ENCODE measurements around the gene PDE6A. TPM values are rescaled to one million over a fixed set of nuclear protein-coding genes. Genes with fewer than 3 reads are reported as not detected.
A peak's percentile ranks its signal among the peaks of the same experiment; 100 is the strongest.

PDE6A gene
- total RNA-seq, 1 donor from 2014 or later = 0.07 TPM

GRCh38 chr5:149853331-149853648 lies 91.3 kb downstream of the PDE6A start:
- Mint-ChIP-seq H3K4me3 (ENCODE audit: low read depth) (no peak overlapping the region), H3K9me3 (ENCODE audit: low read depth) (no peaks in the 10 kb centered on the region)
- DNase-seq (ENCODE audit: low spot score, unreplicated experiment) = no peak

GRCh38 chr5:149852641-149853330 lies 91.8 kb downstream of the PDE6A start:
- TF ChIP-seq, protein P1, sequence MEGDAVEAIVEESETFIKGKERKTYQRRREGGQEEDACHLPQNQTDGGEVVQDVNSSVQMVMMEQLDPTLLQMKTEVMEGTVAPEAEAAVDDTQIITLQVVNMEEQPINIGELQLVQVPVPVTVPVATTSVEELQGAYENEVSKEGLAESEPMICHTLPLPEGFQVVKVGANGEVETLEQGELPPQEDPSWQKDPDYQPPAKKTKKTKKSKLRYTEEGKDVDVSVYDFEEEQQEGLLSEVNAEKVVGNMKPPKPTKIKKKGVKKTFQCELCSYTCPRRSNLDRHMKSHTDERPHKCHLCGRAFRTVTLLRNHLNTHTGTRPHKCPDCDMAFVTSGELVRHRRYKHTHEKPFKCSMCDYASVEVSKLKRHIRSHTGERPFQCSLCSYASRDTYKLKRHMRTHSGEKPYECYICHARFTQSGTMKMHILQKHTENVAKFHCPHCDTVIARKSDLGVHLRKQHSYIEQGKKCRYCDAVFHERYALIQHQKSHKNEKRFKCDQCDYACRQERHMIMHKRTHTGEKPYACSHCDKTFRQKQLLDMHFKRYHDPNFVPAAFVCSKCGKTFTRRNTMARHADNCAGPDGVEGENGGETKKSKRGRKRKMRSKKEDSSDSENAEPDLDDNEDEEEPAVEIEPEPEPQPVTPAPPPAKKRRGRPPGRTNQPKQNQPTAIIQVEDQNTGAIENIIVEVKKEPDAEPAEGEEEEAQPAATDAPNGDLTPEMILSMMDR (IDR thresholded peaks at IDR 0.05; ENCODE audit: unreplicated experiment) = peak; percentile 91
- DNase-seq (ENCODE audit: low spot score, unreplicated experiment) = peak; percentile 62
- Mint-ChIP-seq H3K4me3 (ENCODE audit: low read depth) (no peak overlapping the region), H3K4me1 (ENCODE audit: low read depth) (no peaks in the 10 kb centered on the region), H3K9me3 (ENCODE audit: low read depth) (no peaks in the 10 kb centered on the region), H3K27me3 (peaks cover 7% of the 10 kb centered on the region), H3K36me3 (ENCODE audit: insufficient read depth) (no peaks in the 10 kb centered on the region), H3K27ac (no peak overlapping the region)

More at GRCh38 chr5:149853331-149853648, 91.3 kb downstream of the PDE6A start:
- no peaks in the 10 kb centered on the region for H3K4me1 Mint-ChIP-seq (ENCODE audit: low read depth)
- H3K27me3 Mint-ChIP-seq = peaks cover 7% of the 10 kb centered on the region
- no peak overlapping the region for H3K27ac Mint-ChIP-seq
- TF ChIP-seq, protein P1 (IDR thresholded peaks at IDR 0.05; ENCODE audit: unreplicated experiment) = peak; percentile 6
- no peaks in the 10 kb centered on the region for H3K36me3 Mint-ChIP-seq (ENCODE audit: insufficient read depth)

DNA sequence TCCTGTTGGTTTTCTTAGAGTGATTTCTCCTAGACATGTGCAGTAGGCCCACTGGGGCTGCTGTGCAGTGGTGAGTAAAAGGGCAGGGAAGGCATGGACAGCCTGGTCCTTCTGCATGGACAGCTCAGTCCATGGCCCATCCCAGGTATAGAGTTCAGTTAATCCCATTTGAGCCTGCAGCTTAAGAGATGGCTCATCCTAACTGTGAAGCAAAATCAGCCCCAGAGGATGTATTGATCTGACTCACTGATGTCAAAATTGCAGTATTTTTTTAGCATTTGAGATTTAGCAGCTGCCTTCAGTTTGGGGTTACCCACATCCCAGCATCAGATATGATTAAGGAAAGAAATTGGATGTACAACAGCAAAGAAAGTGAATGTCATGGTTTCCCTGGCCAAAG lies 93.4 kb downstream of the PDE6A start:
- TF ChIP-seq, protein P1 (IDR thresholded peaks at IDR 0.05; ENCODE audit: unreplicated experiment) = no peak
- Mint-ChIP-seq H3K9me3 (ENCODE audit: low read depth) (no peaks in the 10 kb centered on the region), H3K4me3 (ENCODE audit: low read depth) (no peak overlapping the region), H3K4me1 (ENCODE audit: low read depth) (peaks cover 7% of the 10 kb centered on the region), H3K27ac (no peak overlapping the region), H3K36me3 (ENCODE audit: insufficient read depth) (no peaks in the 10 kb centered on the region), H3K27me3 (peaks cover 7% of the 10 kb centered on the region)
- no peak for DNase-seq (ENCODE audit: low spot score, unreplicated experiment)

DNA sequence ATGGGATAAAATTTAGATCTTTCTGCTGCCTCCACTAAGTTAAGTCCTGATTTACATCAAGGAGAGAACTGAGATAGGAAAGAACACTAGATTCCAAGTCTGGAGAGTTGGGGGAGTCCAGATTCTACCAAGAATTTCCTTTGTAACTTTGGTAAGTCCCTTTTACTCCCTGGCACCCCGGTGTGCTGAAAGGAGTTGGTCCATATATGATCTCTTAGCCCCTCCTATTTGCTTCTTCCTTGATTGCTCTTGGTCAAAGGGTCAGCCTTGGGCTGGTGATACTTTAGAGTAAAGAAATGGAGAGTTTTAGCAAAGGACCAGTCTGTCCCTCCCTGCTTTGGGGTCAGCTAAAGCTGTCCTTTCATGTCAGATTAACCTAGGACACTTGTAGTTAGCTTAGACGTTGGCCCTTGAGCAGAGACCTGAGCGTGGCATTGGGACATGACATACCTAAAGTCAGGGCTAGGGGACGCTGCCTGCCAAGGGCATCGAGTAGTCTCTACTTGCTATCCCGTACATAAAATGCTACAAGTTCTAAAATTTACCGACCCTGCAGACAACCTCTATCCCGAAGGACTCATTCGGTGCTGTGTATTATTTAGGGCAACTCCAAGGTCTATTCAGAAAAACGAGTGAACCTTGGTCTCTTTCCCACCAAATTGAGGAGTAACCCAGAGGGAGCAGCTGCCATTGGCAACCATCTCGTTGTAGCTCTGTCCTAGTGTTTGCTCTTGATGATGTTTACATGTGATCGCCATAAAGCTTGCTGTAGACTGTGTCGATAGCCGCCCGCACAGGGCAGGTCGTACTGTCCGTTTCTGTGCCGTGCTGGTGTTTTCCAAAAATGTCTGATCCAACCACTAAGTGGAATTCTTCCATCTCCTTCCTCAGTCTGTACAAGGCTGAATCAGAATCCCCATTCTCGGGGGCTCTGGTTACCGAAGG lies 94.4 kb downstream of the PDE6A start:
- Mint-ChIP-seq H3K4me1 (ENCODE audit: low read depth) (peaks cover 7% of the 10 kb centered on the region), H3K27ac (no peak overlapping the region), H3K4me3 (ENCODE audit: low read depth) (no peak overlapping the region), H3K27me3 (peaks cover 7% of the 10 kb centered on the region), H3K9me3 (ENCODE audit: low read depth) (no peaks in the 10 kb centered on the region), H3K36me3 (ENCODE audit: insufficient read depth) (no peaks in the 10 kb centered on the region)
- TF ChIP-seq, protein P1 (IDR thresholded peaks at IDR 0.05; ENCODE audit: unreplicated experiment) = no peak
- no peak for DNase-seq (ENCODE audit: low spot score, unreplicated experiment)

DNA sequence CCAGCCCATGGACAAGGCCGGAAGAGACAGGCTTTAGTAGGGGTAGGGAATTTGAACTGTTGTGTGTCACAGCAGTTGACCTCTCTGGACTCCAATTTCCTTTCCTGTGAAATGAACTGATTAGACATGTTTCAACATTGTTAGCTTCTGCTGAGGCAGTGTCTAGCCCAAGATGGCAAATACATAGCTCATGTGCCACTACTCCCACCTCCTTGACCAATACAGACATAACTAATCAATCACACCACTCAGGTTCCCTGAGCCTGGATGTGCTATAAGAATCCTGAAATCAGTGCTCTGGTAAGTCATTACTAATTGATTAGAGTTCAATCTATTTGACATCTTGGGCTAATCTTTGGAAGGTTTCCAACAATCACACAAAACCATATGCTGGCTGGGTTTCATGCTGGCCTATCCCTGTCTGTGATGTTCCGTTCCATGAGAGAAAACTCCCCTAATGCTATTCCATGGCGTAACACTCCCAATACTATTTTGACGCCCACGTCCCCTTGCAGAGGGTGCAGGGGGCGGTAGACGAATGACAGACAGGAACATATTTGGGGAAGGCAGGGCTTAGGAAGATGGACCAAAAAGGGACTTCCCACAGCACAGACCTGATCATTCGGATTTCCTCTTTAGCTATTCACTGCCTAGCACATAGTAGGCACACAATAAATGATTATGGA lies 95.2 kb downstream of the PDE6A start:
- DNase-seq (ENCODE audit: low spot score, unreplicated experiment) = no peak
- TF ChIP-seq, protein P1 (IDR thresholded peaks at IDR 0.05; ENCODE audit: unreplicated experiment) = no peak
- Mint-ChIP-seq H3K4me1 (ENCODE audit: low read depth) (peaks cover 13% of the 10 kb centered on the region), H3K9me3 (ENCODE audit: low read depth) (no peaks in the 10 kb centered on the region), H3K27ac (no peak overlapping the region), H3K36me3 (ENCODE audit: insufficient read depth) (no peaks in the 10 kb centered on the region), H3K27me3 (peaks cover 7% of the 10 kb centered on the region), H3K4me3 (ENCODE audit: low read depth) (no peak overlapping the region)
